K562 (cell line): ENCODE measurements around the gene PRKAG2. TPM values are rescaled to one million over a fixed set of nuclear protein-coding genes. Genes with fewer than 3 reads are reported as not detected.

Experiments used
- ATAC-seq: fragments of 200-7000 bp; cut with Tn5 transposase; 3 replicates; pipeline ENCODE4 v1.9.1; 2020; ENCODE audit warnings: moderate library complexity
- BruUV-seq: library from RNA; stranded (reverse); fragments of 400-500 nt; replicated peaks from 2 replicates; lab custom pipeline; 2021; lab: Mats Ljungman, UMichigan
- CTCF ChIA-PET: fragments of 300-600 bp; formaldehyde crosslinking; extraction: SDS; loops from one replicate; lab custom pipeline; 2021; ENCODE audit warnings: low intra/inter-chr PET ratio; lab: Yijun Ruan, JAX
- POLR2A ChIA-PET: fragments of 300-600, 350-650 bp; sonication (Branson Sonifier 250); formaldehyde crosslinking; extraction: SDS; loops from one replicate; lab custom pipeline; 2021; ENCODE audit warnings: antibody characterized with exemption, inconsistent platforms; lab: Yijun Ruan, JAX
- DNase-seq, 4 experiments: peaks; one replicate each; pipeline versions ENCODE4 v3.0.0 to v3.0.0-alpha.2; 2011 to 2018; ENCODE audit warnings: low spot score in 3 of 4, mixed read lengths in 3 of 4; ENCODE audit errors: extremely low read depth in 1 of 4
- FAIRE-seq: peaks from 2 replicates; lab custom pipeline; 2011; peaks lifted over from hg19 to GRCh38; lab: Jason Lieb, UNC
- H2AFZ ChIP-seq: 2 replicates; pipeline ENCODE4 v1.6.0; 2011; ENCODE audit warnings: low read depth, low read length, control low read depth, inconsistent platforms
- H3K27ac ChIP-seq: fragments of 200-600 bp; 3 replicates; pipeline ENCODE4 v1.8.0; 2011; ENCODE audit warnings: low read depth, mild to moderate bottlenecking, control low read depth, inconsistent platforms, low read length, moderate library complexity, mixed read lengths; ENCODE audit errors: extremely low read depth
- H3K27me3 ChIP-seq, 2 experiments: fragments of 300-600 bp in 1 of 2; 2 replicates in 1 of 2; 3 replicates in 1 of 2; pipeline versions ENCODE4 v1.6.0 to v1.8.0; 2011; ENCODE audit warnings: inconsistent platforms in 2 of 2, low read length in 2 of 2, mild to moderate bottlenecking in 1 of 2, mixed read lengths in 1 of 2, moderate library complexity in 1 of 2; ENCODE audit not compliant: control insufficient read depth in 2 of 2, insufficient read depth in 2 of 2
- H3K36me3 ChIP-seq: fragments of 300-600 bp; 3 replicates; pipeline ENCODE4 v1.8.0; 2011; ENCODE audit warnings: mild to moderate bottlenecking, low read length, inconsistent platforms; ENCODE audit not compliant: control insufficient read depth, insufficient read depth
- H3K4me1 ChIP-seq, 2 experiments: fragments of 200-600 bp in 1 of 2; replicated peaks in 1 of 2; 2 replicates in 1 of 2; 3 replicates in 1 of 2; pipeline versions ENCODE4 v1.5.1 to v1.8.0; 2011; ENCODE audit warnings: inconsistent platforms in 2 of 2, low read length in 2 of 2, mild to moderate bottlenecking in 1 of 2, mixed read lengths in 1 of 2, moderate library complexity in 1 of 2; ENCODE audit not compliant: control insufficient read depth in 2 of 2, insufficient read depth in 2 of 2
- H3K4me2 ChIP-seq: 2 replicates; pipeline ENCODE4 v1.6.1; 2011; ENCODE audit warnings: low read length, control low read depth, inconsistent platforms, mixed read lengths; ENCODE audit not compliant: insufficient read depth
- H3K4me3 ChIP-seq: fragments of 200-600 bp; sonication (generic), shearing (Covaris generic); 2 replicates; pipeline ENCODE4 v1.5.1; 2016; ENCODE audit warnings: control low read depth, inconsistent platforms
- H3K79me2 ChIP-seq: fragments of 200-600 bp; 3 replicates; pipeline ENCODE4 v1.8.0; 2011; ENCODE audit warnings: low read length, inconsistent platforms; ENCODE audit not compliant: control insufficient read depth, insufficient read depth
- H3K9ac ChIP-seq, 2 experiments: 2 replicates each; pipeline versions ENCODE4 v1.6.0 to v1.6.1; 2011; ENCODE audit warnings: low read depth in 2 of 2, low read length in 2 of 2, control low read depth in 1 of 2, inconsistent platforms in 1 of 2, mild to moderate bottlenecking in 1 of 2, mixed read lengths in 1 of 2; ENCODE audit not compliant: insufficient read depth in 1 of 2
- H3K9me1 ChIP-seq: one replicate; pipeline ENCODE4 v1.6.0; 2011; ENCODE audit warnings: inconsistent platforms, mild to moderate bottlenecking, low read length, moderate library complexity; ENCODE audit not compliant: control insufficient read depth, insufficient read depth
- H3K9me3 ChIP-seq: replicated peaks from 2 replicates; pipeline ENCODE4 v1.5.1; 2011; ENCODE audit warnings: low read depth, low read length, inconsistent platforms; ENCODE audit not compliant: control insufficient read depth, insufficient read depth
- H4K20me1 ChIP-seq: replicated peaks from 2 replicates; pipeline ENCODE4 v1.6.1; 2011; ENCODE audit warnings: low read length, inconsistent platforms, mixed read lengths; ENCODE audit not compliant: control insufficient read depth, insufficient read depth
- ATF3 ChIP-seq, 2 experiments: fragments of 450-650 bp in 1 of 2; sonication (generic) in 1 of 2; formaldehyde crosslinking in 1 of 2; IDR thresholded peaks in 1 of 2; conservative IDR thresholded peaks in 1 of 2; 2 replicates each; pipeline versions ENCODE4 v1.6.1 to v1.8.1; 2016 to 2023; ENCODE audit warnings: mild to moderate bottlenecking in 2 of 2, moderate library complexity in 2 of 2, inconsistent platforms in 1 of 2, missing genetic modification reagents in 1 of 2
- CHD1 ChIP-seq: fragments of 200-600 bp; sonication (generic); IDR thresholded peaks from one replicate; pipeline ENCODE4 v1.6.1; 2012; ENCODE audit warnings: mild to moderate bottlenecking, moderate library complexity, low read length, inconsistent platforms
- ETV5 ChIP-seq: sonication (generic); formaldehyde crosslinking; IDR thresholded peaks from 2 replicates; pipeline ENCODE4 v1.4.0; 2020; ENCODE audit warnings: low read depth, mild to moderate bottlenecking, missing genetic modification reagents
- NFIX ChIP-seq: fragments of 250-450 bp; sonication (Bioruptor Pico); IDR thresholded peaks from 2 replicates; pipeline ENCODE4 v1.4.0; 2020; ENCODE audit warnings: low read depth, mild to moderate bottlenecking, moderate library complexity
- ZNF282 ChIP-seq: sonication (generic); formaldehyde crosslinking; IDR thresholded peaks from 2 replicates; pipeline ENCODE4 v1.8.1; 2023; ENCODE audit warnings: missing genetic modification reagents
- WGBS: fragments of 100-300 bp; shearing (Covaris generic); methylation state at CpG from one replicate; pipeline ENCODE4 v1.1.6; 2016; ENCODE audit warnings: low coverage, mixed read lengths; ENCODE audit not compliant: insufficient coverage; ENCODE audit errors: missing lambda C conversion rate; 5-methylcytosine and 5-hydroxymethylcytosine counted together
- in situ Hi-C: fragments of 300-500 bp; cut with MboI; formaldehyde crosslinking; loops from 4 replicates; pipeline ENCODE4 v1.15.0; 2018; ENCODE audit warnings: inconsistent platforms, mixed read lengths
- intact Hi-C: fragments of 100-400 bp; cut with micrococcal nuclease; formaldehyde crosslinking; loops from 2 replicates; pipeline ENCODE4 v1.14.2; 2022
- polyA plus RNA-seq, 8 experiments: library from polyadenylated mRNA; depleted of rRNA in 4 of 8; stranded (reverse) in 5 of 8; unstranded in 3 of 8; fragments of >200 nt; fragmentation: Nextera tagmentation in 2 of 8; fragmentation: Illumina TruSeq in 1 of 8; extraction: Ambion mirVana in 2 of 8; extraction: Trizol in 1 of 8; gene quantifications; 2 replicates each; pipeline versions ENCODE4 v1.2.1 to v1.2.3, GENCODE V29; 2011 to 2014; ENCODE audit warnings: inconsistent platforms in 1 of 8, missing spikeins in 1 of 8
- total RNA-seq, 7 experiments: library from RNA; depleted of rRNA in 6 of 7; stranded (reverse); fragments of >200 nt in 6 of 7; fragmentation: Illumina TruSeq in 2 of 7; extraction: Trizol in 2 of 7; gene quantifications; 2 replicates each; pipeline versions ENCODE4 v1.2.1 to v1.2.3, GENCODE V29; 2011 to 2021; ENCODE audit warnings: low replicate concordance in 1 of 7

The PRKAG2 gene
- total and polyA plus RNA-seq, 9 of the 15 experiments (the other 6 are each of a cell fraction or from before 2014, with no cell fraction given), result 0.99 to 5.6 (median 3.3) TPM

GRCh38 chr7:151641587-151641986 is 235.3 kb downstream of the PRKAG2 start:
- DNase-seq (no peak), FAIRE-seq (no peak), ATAC-seq (no peak)
- 0% methylated on average over 2 of the region's 2 CpGs for whole genome bisulfite sequencing
- H3K9me1 ChIP-seq, result no peaks in the 10 kb centered on the region
- H3K27me3 ChIP-seq, result peaks cover 8 to 30% of the 10 kb centered on the region in 2 experiments
- H3K4me1 ChIP-seq, result no peaks in the 10 kb centered on the region
- in situ Hi-C loops (no loop called here), intact Hi-C loops (no loop called here)
- no peak overlapping the region for H3K4me2 ChIP-seq
- H3K27ac ChIP-seq, result no peak overlapping the region
- H3K36me3 ChIP-seq, result no peaks in the 10 kb centered on the region
- H3K4me3 ChIP-seq, result no peak overlapping the region
- TF ChIP-seq ATF3 (IDR thresholded peaks at IDR 0.05) (peak; percentile 35; the same call in 1 of the 2 replicates), ATF3 (CRISPR knock-in tag; conservative IDR thresholded peaks at IDR 0.05) (no peak), CHD1 (no peak), NFIX (CRISPR knock-in tag) (no peak), ETV5 (CRISPR knock-in tag) (no peak), ZNF282 (no peak)
- BruUV-seq, result no TSS peak
- H4K20me1 ChIP-seq, result no peaks in the 10 kb centered on the region
- CTCF ChIA-PET, result no interaction called here
- H3K9me3 ChIP-seq, result no peaks in the 10 kb centered on the region
- H3K79me2 ChIP-seq, result no peaks in the 10 kb centered on the region
- no peak overlapping the region for H2AFZ ChIP-seq
- H3K9ac ChIP-seq, result no peak overlapping the region
- POLR2A ChIA-PET, result interaction anchor here (0.9 kb wide), 1 partner anchor 35 kb away, joined by 3 read pairs; no protein-coding TSS in a partner anchor
